GM19025 (cell line): Measurements from ENCODE around the gene CHRNB4.
"Not testable (repeated sequence)": the region's sequence is repeated elsewhere in the genome, so short reads cannot be mapped to it uniquely, and the experiment has no call there.

ENCODE experiments used
- ATAC-seq: cut with Tn5 transposase; IDR thresholded peaks from one replicate; pipeline ENCODE4 v1.9.1; 2021; ENCODE audit warnings: mild to moderate bottlenecking, low read depth, moderate library complexity; ENCODE audit not compliant: unreplicated experiment

The CHRNB4 gene, protein sequence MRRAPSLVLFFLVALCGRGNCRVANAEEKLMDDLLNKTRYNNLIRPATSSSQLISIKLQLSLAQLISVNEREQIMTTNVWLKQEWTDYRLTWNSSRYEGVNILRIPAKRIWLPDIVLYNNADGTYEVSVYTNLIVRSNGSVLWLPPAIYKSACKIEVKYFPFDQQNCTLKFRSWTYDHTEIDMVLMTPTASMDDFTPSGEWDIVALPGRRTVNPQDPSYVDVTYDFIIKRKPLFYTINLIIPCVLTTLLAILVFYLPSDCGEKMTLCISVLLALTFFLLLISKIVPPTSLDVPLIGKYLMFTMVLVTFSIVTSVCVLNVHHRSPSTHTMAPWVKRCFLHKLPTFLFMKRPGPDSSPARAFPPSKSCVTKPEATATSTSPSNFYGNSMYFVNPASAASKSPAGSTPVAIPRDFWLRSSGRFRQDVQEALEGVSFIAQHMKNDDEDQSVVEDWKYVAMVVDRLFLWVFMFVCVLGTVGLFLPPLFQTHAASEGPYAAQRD

DNA sequence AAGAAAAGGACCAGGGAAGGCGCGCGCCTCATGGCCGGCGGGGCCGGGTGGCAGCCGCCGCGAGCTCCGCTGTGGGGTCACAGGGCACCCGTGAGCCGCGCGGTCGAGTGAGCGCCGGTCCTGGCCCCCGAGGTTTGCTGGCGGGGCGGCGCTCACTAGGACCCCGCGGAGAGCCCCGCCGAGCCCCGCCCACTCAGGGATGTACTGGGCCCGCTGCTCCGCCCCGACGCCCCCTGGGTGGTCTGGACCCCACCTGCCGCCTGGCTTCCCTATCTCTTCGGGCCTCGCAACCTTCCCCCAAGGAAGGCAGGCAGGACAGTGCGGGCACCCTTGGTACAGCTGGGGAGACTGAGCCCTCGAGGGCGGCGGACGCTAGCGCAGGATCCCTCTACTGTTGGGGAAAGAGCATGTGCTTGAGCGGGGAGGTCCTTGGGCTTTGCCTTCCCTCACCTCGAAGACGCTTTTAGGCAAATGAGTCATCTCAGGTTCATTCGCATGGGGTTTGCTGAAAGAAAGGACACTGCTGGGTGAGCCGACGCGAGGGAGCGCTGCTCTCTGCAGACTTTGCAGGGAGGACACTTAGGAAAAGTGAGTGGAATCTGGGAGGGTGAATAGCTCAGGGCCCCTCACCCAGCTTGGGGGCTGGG is at the start of gene CHRNB4:
CHRNB4 (minus strand) TSS at position 109 of the 647 bp plus-strand sequence; CDS start at position 32, 77 bp downstream.
- no peak for ATAC-seq

DNA sequence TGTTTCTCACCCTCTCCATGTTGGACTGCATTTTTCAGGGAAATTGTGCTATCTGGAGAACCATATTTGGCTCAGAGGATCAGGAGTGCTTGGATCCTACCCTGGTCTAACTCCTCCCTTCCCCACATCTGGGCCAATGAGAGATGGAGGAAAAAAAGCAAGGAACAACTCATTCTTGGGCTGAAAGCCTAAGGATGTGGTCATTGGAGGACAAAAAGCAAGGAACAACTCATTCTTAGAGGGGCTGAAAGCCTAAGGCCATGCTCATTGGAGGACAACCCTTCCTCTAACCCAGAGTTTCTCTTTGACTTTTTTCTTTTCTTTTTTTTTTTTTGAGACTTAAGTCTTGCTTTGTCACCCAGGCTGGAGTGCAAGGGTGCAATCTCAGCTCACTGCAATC is 48.6 kb upstream of the CHRNB4 start:
- no peak for ATAC-seq

DNA sequence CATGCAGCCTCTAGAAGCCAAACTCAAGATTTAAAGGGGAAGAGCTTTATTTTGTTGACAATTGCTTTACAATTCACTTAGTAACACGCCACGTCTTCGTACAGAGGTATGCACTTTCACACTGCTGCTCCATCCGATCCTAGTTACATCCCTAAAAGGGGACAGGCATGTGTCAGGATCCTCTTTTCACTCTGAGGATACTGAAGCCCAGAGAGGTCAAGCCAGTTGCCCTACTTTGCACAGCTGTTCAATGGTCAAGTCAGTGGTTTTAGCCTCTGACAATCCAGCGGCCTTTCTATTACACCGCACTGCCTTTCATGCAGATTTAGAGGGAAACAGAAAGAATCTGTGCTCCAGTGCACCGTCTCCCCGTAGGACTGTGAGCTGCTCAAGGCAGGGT is 44.9 kb upstream of the CHRNB4 start:
- ATAC-seq, result no peak

DNA sequence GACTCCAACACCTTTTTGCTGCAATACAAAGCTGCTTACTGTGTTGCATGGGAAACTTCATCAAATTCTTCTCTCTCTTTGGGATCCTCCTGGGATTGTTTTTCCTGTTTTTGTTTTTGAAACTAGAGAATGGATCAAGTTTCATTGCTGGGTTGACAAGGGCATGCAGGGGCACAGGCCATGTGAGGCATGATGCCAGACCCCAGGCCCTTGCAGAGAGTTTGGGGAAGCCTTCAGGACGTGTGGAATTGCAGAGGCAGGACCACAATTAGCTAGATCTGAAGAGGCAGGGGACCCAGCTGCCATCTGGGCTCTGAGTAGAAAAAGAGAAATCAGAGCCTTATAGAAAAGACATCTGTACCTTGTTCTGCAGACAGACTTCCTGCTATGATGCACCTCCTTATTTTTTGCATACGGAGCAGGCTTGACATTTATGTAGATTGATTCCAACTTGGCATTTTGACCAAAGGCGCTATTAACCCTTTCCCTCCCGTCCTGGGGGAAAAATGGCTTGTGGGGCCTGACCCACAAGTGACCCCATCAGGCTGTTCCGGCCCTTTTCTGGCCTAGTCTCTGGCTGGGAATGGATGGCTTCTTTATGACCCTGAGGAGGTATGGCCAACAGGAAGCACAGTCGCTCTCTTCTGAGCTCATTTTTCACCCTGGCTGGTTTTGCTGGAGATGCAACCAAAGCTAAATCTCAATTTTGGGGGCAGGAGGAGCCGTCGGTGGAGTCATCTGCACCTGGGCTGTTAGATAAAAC is 44.3 kb upstream of the CHRNB4 start:
- ATAC-seq, result no peak

DNA sequence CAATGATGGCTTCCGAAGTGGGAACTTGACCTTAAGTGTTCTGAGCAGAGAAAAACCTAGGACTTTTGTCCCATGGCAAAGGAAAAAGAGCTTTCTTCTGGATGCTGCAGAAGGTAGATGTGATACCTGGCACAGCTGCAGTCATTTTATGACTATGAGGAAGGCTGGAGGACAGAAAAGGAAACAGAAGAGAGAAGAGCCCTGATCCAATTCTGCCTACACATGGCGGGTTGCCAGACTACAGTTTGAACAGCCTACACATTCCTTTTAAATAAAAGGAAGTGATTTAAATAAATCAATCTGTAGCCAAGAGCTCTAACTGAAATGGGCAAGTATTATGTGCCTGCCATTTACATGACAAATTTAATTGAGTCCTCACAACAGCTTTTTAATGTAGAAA is 43.6 kb upstream of the CHRNB4 start:
- ATAC-seq, result no peak

DNA sequence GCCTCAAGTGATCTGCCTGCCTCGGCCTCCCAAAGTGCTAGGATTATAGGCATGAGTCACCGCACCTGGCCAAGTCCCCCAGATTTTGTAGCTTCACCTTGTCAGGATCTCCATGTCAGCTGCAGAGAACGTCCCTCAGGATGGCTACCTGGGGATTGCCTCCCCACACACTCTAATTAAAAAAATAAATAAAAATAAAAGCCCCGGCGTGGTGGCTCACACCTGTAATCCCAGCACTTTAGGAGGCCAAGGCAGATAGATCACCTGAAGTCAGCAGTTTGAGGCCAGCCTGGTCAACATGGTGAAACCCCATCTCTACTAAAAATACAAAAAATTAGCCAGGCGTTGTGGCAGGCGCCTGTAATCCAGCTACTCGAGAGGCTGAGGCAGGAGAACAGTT is 42.6 kb upstream of the CHRNB4 start:
- not testable (repeated sequence) for ATAC-seq

DNA sequence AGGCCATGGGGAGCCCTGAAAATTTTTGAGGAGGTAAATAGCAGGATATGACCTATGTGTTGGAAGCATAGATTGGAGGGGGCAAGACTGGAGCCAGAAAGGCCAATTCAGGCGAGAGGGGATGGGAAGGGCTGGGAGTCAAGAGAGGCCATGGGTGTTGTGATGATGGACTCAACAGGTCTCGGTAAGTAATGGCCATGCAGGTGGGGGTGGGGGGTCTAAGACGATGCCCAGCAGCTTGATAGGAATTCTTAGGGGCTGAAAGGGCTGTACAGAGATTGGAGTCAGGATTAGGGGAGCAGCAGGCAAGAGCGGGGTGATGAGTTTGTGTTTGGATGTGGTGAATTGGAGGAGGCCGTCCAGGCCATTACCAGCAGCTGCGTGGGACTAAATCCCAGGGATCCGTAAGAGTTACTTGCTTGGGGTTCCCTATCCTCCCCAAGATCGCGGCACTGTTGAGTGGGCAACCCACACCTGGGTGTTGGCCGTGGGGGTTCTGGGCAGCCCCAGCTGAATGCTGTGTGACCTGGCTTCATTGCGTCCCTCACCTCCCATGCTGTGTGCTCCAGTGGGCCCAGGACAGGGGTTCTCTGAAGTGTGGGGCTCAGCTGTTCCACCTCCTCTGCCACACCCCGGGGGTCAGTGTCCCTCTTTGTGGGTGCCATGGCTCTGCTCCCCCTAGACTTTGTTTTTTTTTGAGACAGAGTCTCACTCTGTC is 41.8 kb upstream of the CHRNB4 start:
- no peak for ATAC-seq

DNA sequence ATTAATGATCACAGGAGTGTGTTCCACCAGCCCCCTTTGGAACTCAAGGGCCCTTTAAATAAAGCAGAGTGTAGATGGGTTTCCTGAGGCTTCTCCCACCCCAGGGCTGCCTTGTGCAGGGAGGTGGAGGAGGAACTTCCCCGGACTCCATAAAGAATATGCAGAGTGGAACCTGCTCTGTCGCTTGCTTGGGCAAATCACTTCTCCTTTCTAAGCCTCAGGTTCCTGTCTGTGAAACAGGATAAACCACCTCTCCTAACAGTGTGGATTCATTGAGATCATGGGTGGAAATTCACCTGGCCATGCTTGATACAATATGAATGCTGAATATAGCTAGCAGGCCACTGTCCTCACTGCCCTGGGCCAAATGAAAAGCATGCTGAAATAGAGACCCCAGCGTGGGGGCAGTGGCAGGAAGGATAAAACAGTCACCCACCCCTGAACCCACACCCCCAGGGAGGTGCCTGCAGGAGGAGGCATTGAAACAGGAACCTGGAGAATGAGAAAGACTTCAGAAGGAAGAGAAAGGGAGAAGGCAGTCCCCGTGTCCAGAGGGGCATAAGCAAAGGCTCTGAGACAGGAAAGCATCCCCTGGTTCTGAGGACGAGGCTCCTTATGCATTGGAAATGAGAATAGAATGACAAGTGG is 41.1 kb upstream of the CHRNB4 start:
- no peak for ATAC-seq

DNA sequence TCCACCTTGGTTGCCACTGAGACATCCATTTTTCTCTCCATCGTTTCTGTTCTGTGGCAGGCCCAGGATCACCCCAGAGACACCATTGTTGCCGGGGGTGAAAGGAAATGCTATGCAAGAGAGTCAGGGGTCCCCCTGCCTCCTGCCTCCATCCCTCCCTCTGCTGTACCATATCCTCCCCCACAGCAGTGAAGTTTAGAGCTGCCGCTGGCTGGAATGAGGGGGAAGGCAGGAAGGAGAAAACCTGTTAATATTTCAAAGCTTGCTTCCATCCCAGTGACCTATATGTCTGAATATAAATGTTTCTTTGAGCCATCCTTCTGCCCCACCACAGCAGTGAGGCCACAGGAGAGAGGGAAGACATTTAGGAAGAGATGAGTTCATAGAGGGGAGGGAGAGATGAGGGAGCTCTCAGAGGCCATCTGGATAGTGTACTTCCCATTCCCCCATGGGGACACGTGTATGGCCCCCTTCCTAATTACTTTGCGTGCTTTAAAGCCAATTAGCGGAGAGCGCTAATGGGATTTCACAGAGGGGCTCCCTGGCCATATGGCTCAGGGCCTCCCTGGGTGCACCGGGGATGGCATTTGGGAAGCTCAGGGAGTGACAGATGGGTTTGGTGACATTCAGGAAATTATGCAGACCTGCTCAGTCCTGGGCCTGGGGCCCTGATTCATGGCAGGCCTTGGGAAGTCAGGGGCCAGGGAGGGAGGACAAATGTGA is 40.4 kb upstream of the CHRNB4 start:
- ATAC-seq, result no peak

DNA sequence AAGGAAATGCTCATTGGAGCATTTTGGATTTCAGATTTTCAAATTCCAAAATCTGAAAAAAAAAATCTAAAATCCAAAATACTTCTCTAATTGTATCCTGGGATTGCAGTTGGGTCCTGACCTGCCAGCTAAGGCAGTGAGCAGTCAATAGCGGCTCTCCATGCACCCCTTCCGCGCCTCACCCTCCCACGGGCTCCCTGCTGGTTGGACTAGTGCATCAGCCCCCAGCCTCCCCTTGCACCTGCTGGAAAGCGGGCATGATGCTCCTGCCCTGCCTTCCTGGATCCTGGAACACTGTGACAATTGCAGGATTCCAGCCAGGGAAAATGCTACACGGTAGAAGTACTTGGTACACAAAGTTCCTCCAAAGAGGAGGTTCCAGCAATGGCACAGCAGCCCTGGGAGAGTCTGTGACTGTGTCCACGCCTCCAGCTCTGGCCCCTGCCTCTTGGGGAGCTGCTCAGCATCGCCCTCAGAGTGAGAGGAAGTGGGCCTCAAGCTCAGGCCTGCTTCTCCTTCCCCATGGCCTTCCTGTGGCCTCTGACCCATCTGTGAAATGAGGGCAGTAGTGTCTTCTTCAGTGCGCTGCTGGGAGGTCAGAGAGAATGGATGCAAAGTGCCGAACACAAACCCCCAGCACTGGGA is 39.5 kb upstream of the CHRNB4 start:
- ATAC-seq, result no peak

DNA sequence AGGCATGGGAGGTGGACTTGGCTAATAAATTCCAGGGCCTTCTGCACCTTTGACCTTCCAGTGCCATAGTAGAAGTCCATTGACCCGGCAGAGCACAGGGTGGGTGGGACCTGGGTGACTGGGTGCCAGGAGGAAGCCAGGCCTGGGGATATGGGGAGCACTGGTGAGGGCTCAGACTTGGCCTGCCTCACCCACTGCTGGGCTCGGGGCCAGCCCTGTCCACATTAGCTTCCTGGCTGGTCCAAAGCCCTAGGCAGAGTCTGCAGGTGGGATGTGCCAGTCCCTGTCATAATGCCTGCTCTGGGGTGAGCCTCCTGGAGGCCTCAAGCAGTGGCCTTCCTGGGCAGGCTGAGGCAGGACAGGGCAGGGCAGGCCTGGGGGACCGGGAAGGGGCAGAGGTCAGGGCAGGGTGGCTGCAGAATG is 38.1 kb upstream of the CHRNB4 start:
- ATAC-seq, result no peak

DNA sequence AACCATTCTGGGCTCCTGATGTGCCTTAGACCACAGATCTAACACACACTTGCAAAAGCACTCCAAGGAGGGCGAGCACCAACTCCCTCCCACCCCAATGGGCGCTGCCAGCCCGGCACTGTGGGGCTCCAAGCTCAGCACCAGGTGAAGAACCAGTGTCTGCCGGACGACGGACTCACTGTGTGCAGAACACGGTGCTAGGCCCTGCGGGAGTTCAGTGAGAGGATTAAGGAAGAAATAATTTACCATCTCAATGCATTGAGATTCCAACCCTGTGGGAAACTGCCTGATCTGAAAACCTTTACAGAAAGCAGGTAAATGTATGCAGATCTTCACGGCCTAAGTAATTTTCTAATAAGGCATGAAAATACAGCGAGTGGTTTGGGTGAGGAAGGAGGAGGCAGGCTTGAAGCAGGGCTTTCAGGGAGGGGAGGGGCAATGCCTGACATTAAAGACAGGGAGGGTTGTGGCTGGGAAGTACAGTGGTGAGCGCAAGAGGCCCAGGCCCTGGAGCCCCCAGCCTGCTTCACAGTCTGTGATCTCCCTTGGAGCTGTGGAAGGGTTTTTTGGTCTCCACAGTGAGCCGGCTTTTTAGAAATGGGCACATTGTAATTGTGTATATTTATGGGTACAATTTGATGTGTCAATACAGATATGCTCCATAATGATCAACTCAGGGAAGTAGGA is 35.6 kb upstream of the CHRNB4 start:
- no peak for ATAC-seq

DNA sequence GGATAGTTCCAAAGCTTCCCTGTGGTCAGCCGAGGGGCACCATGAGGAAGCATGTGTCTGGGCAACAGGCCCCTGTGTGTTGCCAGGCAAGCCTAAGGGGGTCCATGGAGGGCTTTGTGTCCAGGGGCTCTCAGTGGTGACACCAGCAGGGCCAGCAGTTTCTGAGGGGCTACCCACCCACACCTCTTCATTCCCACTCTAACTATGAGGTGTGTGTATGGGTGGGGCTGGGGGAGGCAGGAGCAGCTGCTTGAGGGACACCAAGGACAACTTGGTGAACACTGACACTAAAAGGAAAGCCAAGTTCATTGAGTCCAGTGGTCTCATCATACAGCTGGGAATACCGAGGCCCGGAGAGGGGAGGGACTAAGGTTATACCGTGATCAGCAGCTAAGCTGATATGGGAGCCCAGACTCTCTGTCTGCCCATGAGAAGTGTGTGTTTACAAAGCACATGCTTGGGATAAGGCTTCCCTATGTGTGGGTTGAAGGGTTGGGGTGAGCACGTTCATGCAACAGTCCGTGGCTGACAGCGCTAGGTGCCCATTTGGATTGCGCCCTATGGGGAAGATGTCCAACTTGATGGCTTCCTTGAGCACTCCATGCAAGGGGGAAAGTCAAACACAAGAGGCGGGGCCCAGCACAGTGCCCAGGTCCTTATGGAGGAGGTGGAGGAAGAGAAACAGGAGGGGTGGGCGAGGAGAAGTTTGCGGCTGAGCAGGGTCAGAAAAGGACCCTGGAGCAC is 34.8 kb upstream of the CHRNB4 start:
- ATAC-seq, result no peak

DNA sequence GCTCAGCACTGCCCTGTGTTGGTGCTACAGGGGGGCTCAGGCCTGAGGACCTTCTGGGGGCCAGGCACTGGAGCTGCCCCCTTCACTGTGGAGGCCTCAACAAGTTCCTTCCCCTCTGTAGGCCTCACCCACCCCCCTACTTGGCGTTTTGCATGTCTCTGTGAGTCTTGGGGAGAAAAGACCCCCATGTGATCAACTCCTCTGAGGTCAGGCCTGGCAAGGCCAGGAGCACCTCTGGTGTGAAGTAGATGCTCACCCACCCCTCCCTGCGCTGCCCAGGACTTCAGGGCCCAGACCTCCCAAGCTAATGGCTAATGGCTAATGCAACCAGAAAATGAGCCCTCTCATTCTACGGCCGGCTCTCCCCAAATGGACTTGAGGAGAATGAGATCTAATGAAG is 34.2 kb upstream of the CHRNB4 start:
- ATAC-seq, result no peak

DNA sequence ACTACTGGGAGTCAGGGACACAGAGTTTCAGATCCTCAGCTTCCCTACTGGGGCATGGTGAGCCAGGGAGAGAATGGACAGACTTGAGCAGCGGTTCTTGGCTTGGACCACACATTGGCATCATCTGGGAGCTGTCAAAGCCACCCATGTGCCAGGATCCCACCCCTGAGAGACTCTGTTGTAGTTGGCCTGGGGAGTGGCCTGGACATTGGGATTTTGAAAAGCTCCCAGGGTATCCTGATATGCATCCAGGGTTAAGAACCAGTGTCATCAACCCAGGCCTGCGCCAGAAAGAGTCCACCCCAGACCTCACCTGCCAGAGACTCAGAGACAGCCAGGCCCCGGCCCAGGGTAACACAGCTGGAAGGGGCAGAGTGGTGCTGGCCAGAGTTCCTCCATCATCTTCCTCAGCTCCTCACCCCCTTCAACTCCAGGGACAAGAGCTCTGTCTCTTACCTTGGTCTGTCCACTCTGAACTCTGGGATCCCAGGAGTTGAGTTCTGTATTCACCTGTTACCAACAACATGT is 33.0 kb upstream of the CHRNB4 start:
- ATAC-seq, result no peak

DNA sequence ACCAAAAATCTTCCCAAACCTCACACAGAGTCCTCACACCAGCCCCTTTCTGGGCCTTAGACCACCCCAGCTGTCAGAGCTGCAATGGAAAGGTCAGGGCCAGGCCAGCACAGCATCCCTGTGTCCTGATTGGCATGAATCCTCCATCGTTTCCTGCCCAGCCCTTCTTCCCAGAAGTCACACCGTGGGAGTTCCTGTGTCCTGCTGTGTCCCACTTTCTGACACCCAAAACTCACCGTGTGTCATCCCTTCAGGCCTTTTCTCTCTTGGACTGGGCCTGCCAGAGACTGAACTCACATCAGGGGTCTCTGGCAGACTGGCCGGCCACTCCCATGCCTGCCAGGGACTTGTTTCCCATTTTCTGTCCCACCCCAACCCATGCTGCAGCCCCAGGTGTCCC is 32.5 kb upstream of the CHRNB4 start:
- ATAC-seq, result no peak

DNA sequence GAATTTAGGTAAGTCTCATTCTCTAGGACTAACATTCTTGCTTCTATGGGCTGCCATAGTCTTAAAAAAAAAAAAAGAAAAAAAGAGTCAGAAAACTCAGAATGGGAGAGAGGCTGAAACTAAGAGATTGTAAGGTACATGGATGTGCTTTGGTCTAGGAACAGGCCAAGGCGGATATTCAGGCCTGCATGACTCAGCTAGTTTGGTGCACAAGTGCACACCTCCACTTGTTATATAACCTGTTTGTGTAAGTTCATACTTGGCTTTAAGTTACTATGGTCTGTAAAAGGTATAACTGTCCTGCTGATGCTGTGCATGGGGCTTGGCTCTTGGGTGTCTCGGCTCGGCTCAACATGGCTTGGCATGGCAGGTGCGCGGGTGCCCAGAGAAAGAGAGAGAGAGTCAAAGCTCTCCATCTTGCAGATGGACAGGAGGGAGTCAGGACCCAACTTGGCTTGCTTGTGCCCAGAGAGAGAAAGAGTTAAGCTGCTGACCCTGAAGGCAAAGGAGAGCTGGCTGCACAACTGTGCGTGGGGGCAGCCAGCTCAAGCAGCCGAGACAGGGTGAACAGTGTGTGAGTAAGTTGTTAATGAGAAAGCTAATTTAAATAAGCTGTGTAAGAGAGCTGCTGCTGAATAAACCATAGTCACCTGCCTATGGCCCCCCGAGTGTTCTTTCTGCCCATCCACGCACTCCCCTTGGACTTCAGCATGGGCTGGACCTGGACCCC is 31.4 kb upstream of the CHRNB4 start:
- ATAC-seq, result no peak
